CD4-positive, alpha-beta T cell treated with Interferon gamma for 1 hour (primary cell): ENCODE data around the gene IP6K2.
A peak's percentile ranks its signal among the peaks of the same experiment; 100 is the strongest.
"Not testable (repeated sequence)": the region's sequence is repeated elsewhere in the genome, so short reads cannot be mapped to it uniquely, and the experiment has no call there.

Experiments used
- DNase-seq: peaks from one replicate; pipeline ENCODE4 v3.0.0-alpha.2; 2020

IP6K2 gene

DNA sequence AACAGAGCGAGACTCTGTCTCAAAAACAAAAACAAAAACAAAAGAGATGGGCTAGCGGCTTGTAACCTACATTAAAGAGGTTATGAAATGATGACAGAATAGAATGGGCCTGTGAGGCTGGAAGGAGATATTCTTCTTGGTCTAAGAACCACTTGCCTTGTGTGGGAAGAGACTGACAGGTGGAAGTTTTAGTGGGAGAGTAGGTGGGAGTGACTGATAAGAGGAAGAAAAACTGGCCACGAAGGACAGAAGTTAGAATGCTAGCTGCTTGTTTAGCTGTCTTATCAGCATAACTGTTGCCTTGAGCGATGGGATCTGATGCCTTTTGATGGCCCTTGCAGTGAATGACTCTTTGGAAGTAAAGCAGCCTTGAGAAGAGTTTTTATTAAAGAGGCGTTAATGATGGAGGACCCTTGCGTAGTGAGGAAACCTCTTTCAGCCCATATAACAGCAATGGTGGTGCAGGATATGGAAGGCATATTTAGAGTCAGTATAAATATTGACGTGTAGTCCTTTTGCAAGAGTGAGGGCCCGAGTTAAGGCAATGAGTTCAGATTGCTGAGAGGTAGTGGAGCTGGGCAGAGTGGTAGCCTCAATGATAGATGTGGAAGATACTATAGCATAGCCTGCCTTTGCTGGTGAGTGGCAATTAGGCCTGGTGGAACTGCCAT lies 8.3 kb upstream of the IP6K2 start:
- DNase-seq = not testable (repeated sequence)

DNA sequence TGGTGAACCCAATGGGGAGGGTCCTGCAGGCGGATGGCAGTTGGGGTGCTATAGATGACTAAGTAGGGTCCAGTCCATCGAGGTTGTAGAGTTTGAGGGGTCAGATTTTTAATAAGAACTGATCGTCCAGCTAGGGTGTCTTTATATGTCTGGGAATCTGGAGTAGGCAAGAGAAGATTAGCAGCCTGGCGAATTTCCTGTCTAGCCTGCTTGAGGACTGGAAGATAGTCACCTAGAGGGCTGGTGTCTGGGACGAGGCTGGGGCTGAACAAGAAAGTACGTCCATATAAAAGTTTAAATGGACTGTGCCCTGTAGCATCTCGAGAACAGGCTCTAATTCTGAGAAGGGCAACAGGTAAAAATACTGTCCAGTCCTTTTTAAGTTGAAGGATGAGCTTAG lies 6.7 kb upstream of the IP6K2 start:
- no peak for DNase-seq

DNA sequence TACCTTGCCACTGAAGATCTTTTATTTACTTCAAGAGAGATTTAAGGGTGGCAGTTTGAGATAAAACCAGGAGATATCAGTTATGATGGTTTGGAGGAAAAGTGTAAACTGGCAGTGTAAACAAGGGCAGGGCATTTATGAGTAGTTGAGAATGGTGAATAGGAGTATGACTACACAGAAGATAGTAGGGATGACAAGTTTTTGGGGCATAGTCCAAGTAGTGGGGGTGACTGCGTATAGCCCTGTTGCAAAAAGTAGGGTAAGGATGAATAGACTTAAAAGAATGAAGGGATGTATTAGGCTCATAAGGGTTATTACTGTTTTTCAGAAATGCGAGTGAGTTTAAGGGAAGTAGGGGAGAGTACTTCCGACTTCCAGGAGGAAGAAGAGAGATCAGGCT lies 6.3 kb upstream of the IP6K2 start:
- not testable (repeated sequence) for DNase-seq

DNA sequence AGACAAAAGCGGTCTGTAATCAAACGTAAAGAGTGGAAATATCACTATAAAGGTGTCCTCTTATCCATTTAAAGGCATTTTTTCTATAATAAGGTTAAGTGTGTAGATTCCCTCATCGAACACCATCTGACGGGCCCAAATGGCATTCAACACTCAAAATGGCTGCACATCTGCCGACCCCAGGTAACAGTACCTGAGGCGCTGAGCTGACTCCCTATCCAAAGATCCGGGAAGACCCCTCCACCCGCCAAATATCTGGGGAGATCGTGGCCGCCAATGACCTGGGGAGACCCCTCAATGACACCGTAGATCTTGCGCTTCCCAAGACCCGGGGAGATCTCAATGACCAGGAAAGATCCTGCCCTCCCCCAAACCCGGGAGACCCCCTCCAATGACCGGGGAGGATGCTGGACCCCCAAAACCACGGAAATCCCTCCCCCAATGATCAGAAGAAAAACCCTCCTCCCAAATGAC lies 476 bp downstream of the IP6K2 start:
- peak; percentile 7 for DNase-seq

DNA sequence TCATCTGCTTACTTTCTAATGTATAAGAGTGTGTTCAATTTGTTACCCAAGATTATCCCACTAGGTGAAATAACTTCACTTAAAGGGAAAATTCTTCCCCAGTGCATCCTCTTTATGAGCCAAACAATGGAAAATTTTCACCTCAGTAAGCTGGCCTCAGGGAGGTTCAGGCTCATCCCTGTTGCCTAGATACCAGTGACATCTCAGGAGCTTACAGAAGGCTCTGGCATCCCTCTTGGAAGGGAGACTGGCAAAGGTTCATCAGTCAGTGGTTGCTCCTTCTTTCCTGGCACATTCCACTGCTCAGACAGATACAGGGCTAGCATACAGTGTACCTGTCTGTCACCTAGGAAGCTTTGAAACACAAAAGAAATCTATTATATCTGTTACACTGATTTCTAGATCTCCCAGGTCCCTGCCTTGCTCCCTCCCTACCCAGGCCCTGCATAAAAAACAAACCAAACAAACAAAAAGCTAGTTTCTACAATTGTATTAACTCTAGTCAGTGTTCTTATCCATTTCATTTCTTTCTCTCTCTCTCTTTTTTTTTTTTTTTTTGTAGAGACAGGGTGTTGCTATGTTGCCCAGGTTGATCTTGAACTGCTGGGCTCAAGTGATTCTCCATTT lies 1.7 kb downstream of the IP6K2 start:
- no peak for DNase-seq

DNA sequence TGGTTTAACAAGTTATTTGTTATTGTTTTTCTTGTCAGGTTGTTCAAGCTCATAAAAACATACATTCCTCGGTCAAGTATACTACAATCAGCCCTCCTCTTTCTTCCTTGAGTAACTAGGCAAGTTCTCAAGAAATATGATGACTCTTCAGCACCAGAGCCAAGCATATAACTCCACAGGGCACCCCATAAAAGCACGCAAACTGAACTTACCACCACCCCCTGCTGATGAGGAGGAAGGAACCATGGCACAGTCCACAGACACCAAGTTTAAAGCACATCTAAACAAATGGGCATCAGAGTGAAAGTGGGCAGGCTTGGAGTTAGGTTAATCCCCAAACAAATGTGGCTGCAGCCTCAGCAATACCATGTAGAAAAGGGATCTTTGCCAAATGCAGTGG lies 5.3 kb downstream of the IP6K2 start:
- DNase-seq = no peak

DNA sequence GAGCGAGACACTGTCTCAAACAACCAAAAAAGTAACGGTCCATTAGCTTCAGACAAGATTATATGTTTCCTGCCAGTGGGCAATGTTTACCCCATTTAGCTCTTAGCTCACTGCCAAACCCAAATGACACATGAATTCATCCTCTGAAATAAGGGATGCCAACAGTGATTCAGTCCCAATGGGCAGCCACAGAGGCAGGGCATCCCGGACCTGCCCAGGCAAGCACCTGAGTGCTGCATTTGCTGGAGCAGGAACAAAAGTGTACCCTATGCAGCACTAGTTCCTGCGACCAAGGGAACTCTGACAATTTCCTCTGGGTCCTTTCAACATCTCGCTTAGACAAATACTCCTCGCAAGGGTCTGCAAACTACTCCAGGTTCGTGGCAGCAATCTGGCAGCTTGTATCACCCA lies 8.0 kb downstream of the IP6K2 start:
- no peak for DNase-seq

DNA sequence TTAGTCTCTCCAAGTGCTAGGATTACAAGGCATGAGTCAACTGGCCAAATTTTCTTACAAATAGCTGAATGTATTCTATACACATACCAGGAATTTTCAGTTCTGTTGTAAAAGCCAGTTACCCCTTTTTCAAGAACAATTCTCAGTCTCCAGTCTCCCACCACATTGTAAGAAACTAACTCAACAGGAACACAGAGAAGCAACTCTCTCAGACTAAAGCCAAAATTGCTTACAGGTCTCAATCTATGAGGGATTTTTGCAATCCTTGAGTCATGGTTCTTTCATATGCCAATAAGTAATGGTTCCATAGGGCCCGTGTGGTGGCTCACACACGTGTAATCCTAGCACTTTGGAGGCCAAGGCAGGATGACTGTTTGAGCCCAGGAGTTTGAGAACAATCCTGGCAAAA lies 8.5 kb downstream of the IP6K2 start:
- DNase-seq = no peak

DNA sequence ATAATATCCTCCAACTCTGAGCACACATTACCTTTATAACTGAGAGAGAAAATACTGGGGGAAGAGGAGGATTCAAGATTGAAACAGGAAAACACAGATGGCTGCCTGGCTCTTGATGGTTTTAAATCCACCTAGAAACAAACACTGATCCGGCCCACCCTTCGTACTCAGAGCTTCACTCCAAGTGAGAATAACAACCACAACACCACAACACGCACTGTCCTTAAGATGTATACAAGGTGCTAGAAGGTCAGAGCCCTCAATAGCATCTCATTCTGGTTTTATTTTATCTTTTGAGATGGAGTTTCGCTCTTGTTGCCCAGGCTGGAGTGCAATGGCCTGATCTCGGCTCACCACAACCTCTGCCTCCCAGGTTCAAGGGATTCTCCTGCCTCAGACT lies 9.9 kb downstream of the IP6K2 start:
- DNase-seq = no peak

DNA sequence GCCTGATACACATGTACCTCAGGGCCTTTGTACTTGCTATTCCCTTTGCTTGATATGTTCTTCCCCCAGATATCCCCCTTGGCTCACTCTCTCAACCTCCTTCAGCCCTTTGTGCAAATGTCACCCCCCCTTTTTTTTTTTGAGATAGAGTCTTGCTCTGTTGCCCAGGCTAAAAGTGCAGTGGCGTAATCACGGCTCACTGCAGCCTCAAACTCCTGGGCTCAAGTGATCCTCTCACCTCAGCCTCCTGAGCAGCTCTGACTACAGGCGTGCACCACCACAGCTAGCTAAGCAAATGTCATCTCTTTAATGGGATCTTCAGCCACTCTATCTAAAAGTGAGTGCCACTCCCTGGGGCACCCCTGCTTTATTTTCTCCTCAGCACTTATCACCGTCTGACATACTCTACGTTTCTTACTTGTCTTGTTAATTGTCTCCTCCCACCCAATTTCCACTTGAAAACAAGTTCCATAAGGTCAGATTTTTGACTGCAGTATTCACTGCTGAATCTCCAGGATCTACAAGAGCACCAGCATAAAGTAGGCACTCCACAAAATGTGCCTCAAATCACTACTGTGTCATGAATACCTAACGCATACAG lies 14.6 kb downstream of the IP6K2 start:
- no peak for DNase-seq

DNA sequence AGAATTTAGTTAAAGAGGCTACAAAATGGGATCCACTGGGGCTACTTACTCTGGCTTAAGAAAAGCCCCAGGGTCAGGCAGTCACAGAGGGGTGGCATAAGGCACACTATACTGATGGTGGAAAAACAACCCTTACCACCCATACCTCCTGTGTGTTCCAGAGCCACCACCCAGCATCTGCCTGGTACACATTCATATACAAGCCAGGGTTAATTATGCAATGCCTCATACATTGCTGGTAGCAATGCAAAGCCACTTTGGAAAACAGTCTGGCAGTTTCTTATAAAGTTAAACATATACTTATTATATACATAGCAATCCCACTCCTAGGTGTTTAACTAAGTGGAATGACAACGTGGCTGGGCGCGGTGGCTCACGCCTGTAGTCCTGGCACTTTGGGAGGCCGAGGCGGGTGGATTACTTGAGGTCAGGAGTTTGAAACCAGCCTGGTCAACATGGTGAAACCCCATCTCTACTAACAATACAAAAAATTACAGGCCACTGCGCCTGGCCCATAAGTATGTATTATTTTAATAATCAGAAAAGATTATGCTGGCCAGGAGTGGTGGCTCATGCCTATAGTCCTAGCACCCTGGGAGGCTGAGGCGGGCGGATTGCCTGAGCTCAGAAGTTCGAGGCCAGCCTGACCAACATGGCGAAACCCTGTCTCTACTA lies 16.2 kb downstream of the IP6K2 start:
- no peak for DNase-seq

DNA sequence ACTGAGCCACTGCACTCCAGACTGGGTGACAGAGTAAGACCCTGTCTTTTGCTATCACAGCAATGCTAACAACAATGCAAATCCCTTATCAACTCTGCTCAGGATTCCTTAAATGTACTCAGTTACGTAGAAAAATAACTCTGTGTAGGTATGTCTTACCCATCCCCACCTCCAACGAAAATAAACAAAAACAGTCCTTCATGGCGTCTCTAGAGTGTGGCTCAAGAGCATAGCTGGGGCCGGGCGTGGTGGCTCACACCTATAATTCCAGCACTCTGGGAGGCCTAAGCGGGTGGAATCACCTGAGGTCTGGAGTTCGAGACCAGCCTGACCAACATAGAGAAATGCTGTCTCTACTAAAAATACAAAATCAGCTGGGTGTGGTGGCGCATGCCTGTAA lies 18.1 kb downstream of the IP6K2 start:
- no peak for DNase-seq

DNA sequence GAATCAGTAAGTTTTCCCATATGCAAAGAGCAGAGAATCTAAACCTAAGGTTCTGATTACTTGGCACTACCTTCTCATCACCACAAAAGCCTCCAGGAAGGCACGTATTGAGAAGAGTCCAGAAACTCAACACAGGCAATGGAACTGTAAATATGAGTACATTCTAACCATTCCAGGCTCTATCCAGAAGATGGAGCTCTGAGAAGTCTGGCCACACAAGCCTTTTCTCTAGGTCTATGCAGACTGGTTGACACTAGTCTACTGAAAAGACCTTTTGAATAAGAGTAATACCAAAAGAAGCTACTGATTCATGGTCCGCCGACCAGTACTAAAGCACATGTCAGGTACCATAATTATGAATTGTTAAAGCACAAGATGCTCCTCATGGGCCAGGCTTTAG lies 19.1 kb downstream of the IP6K2 start:
- no peak for DNase-seq

DNA sequence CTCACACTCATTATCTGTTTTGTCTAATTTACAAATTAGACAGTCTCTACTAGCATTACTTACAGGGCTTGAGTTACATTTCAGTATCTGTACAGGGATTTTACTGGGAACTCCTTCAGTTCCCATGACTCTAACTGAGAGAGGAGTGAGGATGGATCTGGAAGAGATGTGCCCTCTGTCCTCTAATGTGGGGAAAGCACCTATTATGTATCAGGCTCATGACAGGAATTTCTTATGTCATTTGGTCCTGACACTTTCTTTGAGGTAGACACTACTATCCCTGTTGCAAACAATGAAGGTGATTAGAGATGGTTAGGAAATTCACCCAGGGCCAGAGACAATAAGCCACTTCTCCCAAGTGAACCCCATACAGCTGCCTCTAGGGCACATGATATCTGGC lies 20.4 kb downstream of the IP6K2 start:
- DNase-seq = no peak

DNA sequence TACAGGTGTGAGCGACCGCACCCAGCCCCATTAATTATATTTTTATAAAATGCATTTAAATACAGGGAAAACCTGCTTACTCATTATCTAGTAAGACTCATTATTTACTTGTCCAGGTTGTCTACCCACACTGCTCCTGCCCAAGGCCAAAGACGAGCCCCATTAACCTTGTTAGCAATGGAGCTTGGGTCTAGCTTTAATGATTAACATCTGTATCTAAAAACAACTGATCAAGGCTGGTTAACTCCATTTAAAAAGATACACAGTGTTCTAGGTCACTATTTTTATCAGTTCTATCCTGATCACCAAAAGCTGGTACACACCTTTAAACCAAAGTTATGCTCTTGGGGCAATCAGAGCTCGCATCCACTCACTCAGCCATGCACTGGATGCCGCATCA lies 20.9 kb downstream of the IP6K2 start:
- no peak for DNase-seq

DNA sequence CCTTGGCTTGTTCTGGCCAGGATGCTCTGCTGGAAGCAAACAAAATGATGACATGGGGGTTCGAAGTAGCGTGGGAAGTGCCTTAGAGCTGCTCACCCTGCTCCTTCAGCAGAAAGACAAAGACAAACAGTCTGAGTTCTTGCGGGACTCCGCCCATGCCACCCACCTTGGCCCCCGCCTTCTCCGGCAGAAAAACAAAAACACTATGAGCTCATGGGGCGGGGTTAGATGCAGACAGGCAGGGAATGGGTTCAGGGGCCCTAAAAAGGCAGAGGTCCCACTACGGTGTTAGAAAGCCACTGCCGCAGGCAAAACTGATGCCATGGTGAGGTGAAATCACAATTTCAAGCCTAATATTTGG lies 21.6 kb downstream of the IP6K2 start:
- DNase-seq = no peak

DNA sequence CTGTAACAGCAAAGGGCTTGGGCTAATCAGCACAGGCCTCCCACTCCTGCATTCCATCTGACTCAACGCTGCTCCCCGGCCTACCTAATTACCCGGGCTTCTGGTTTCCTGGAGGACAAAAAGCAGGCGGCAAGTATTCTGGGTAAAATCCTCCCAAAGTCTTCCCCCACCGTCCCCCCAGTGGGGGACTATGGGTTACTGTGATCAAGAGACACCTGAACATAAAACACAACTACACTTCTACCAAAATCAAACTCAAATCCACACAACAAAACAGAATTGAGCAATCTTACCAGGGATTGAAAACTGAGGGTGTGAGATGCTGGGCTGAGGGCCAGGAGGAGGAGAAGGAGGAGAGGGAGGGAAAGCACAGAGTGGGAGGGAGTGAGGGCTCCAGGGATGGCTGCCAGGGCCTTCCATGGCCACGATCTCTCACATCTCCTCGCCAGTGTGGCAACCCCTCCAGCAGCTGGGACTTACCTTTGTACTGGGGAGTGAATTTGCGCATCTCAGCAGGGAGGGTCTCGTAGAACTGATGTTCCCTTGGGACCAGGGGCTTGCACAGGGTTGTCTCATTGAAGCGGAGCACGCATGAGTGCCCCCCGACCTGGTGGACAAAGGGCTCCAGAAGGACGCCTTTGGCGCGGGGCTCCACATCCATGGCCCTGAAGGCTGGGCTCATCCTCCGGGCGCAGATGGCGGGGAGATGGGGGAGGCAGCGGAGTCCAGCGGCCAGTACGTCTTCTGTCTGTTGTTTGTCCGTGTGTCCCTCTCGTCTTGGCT lies 22.2 kb downstream of the IP6K2 start:
- DNase-seq = no peak

DNA sequence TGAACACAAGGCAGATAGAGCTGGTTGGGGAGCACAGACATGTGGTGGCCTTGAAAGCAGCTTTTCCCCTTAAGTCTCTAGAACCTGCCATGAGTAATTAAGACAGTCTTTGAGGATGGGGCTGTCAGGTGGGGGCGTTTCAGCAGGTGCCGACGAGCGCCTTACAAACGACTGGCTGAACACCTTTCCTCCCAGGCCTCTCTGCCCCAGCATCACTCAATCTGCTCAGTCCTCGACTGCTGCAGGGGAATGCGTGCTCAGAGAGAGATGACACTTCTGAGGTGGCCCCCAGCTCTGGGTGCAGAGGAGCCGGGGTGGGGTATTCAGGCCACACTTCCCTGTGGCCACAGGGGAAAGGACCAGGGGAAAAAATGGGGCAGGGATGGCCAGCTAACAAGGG lies 23.2 kb downstream of the IP6K2 start:
- DNase-seq = no peak

DNA sequence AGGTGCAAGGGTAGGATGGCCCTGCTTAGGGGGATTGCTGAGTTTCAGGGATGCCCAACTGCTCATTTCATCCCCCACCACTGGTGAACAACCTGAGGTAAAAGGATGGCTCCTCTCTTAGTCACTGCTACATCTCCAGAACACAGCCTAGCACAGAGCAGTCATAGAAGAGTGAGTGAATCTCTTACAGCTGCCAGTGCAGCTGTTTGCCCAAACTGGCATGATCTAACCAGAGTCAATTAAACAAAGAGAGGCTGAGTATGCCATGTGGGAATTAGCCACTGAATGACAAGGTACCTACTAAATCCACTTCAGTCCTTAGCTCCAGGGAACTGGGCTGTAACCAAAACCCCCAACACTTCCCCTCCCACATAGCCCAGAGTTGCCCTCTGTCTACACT lies 24.5 kb downstream of the IP6K2 start:
- DNase-seq = no peak

DNA sequence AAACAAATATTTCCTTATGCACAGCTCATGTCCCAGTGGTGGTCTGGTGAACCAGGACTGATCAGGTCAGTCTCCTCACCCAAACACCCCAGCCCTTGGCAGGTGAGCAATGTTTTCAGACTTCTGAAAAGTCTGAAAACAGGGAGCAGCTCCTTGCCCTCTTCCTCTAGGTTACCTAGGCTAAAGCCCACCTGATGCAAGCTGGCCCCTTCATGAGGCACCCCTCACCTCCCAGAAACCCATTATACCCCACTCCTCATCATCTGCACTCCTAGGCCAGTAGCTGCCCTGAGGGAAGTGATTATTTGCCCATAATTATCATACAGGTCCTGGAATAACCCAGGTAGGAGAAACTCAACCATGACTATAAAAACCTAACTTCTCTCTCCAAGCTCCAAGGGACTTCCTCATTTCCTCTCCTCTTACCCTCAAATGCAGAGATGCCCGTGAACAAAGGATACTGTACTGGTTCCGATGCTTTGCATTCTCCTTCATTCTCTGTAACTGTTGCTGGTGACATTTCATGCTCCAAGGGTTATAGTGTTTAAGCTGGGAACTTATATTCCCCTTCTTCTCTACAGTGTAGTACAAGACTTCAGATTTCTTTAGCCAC lies 26.1 kb downstream of the IP6K2 start:
- DNase-seq = no peak

DNA sequence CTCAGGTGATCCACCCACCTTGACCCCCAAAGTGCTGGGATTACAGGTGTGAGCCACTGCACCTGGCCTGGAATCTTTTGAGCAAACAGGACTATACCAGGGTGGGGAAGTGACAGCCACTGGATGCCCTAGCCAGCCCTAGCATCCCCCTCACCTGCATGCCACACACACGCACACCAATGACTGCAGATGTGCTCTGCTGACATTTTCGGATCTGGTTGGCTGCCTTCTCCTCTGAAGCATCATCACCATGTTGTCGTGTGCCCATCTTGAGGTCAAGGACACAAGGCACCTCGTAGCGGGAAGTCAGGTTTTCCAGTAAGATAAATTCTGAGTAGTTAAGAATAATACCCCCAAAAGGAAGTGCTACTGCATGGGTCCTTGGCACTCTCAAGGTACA lies 27.6 kb downstream of the IP6K2 start:
- no peak for DNase-seq

DNA sequence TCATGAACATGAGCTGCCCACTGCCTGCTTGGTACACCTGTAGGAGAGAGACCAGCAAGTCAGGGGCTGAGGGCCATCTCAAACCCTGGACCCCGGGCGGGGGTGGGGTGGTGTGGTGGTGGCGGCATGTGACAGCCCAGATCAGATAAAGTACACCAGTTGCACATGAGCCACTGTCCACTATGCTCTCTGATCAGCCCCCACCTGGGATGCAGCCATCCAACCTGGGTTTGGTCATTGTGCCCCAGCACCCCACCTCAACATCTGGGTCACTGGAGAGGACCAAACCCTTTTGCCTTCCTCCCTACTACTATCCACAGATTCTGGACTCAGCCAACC lies 28.3 kb downstream of the IP6K2 start:
- DNase-seq = no peak
